SJCRH30 (cell line): Measurements from ENCODE around the gene ATP10A. TPM values are rescaled to one million over a fixed set of nuclear protein-coding genes. Genes with fewer than 3 reads are reported as not detected.

ENCODE experiments used
- DNase-seq, 2 experiments: peaks; one replicate each; pipeline ENCODE4 v3.0.0-alpha.2; 2015 to 2020
- H3K27ac ChIP-seq: fragments of 250-450 bp; sonication (Bioruptor Pico); 2 replicates; pipeline ENCODE4 v1.5.1; 2020; ENCODE audit warnings: mild to moderate bottlenecking, moderate library complexity
- H3K27me3 ChIP-seq: fragments of 250-450 bp; sonication (Bioruptor Pico); 2 replicates; pipeline ENCODE4 v1.5.1; 2020; ENCODE audit warnings: mild to moderate bottlenecking, moderate library complexity
- H3K36me3 ChIP-seq: fragments of 250-450 bp; sonication (Bioruptor Pico); 2 replicates; pipeline ENCODE4 v1.5.1; 2020; ENCODE audit warnings: mild to moderate bottlenecking, moderate library complexity
- H3K4me1 ChIP-seq: fragments of 250-450 bp; sonication (Bioruptor Pico); 2 replicates; pipeline ENCODE4 v1.5.1; 2020; ENCODE audit warnings: mild to moderate bottlenecking, moderate library complexity
- H3K4me3 ChIP-seq: fragments of 250-450 bp; sonication (Bioruptor Pico); 2 replicates; pipeline ENCODE4 v1.5.1; 2020; ENCODE audit warnings: mild to moderate bottlenecking, moderate library complexity
- H3K9me3 ChIP-seq: fragments of 250-450 bp; sonication (Bioruptor Pico); replicated peaks from 2 replicates; pipeline ENCODE4 v1.5.1; 2020; ENCODE audit warnings: mild to moderate bottlenecking, moderate library complexity
- total RNA-seq: library from RNA; depleted of rRNA; stranded (reverse); fragments of >200 nt; shearing (Covaris generic); gene quantifications from 2 replicates; pipeline ENCODE4 v1.2.3, GENCODE V29; 2014

Gene ATP10A
- total RNA-seq, 1 experiment from 2014 or later: 1.5 TPM

- Histone ChIP-seq H3K27me3 (no peaks in the 10 kb centered on the region), H3K4me1 (peaks cover 44% of the 10 kb centered on the region), H3K9me3 (no peaks in the 10 kb centered on the region), H3K36me3 (no peaks in the 10 kb centered on the region), H3K4me3 (no peak overlapping the region), H3K27ac (no peak overlapping the region)
- DNase-seq: no peak
Observed at GRCh38 chr15:25735550-25736384, 127.4 kb downstream of the ATP10A start.

- no peaks in the 10 kb centered on the region for H3K27me3 ChIP-seq
- no peak overlapping the region for H3K27ac ChIP-seq
- H3K9me3 ChIP-seq: no peaks in the 10 kb centered on the region
- no peaks in the 10 kb centered on the region for H3K36me3 ChIP-seq
- DNase-seq: no peak
- no peak overlapping the region for H3K4me3 ChIP-seq
- peaks cover 36% of the 10 kb centered on the region for H3K4me1 ChIP-seq
Observed at GRCh38 chr15:25734680-25735355, 128.3 kb downstream of the ATP10A start.

- Histone ChIP-seq H3K9me3 (no peaks in the 10 kb centered on the region), H3K27me3 (no peaks in the 10 kb centered on the region), H3K36me3 (no peaks in the 10 kb centered on the region), H3K4me3 (no peak overlapping the region), H3K4me1 (peaks cover 31% of the 10 kb centered on the region), H3K27ac (no peak overlapping the region)
- no peak for DNase-seq
Observed at GRCh38 chr15:25733856-25734679, 129.1 kb downstream of the ATP10A start.

GRCh38 chr15:25733036-25733855, 129.9 kb downstream of the ATP10A start:
- no peak for DNase-seq

GRCh38 chr15:25732191-25732590, 130.9 kb downstream of the ATP10A start:
- no peaks in the 10 kb centered on the region for H3K9me3 ChIP-seq
- no peak overlapping the region for H3K4me3 ChIP-seq
- no peak overlapping the region for H3K27ac ChIP-seq
- DNase-seq: no peak
- H3K27me3 ChIP-seq: no peaks in the 10 kb centered on the region
- H3K4me1 ChIP-seq: peaks cover 22% of the 10 kb centered on the region
- no peaks in the 10 kb centered on the region for H3K36me3 ChIP-seq

More at GRCh38 chr15:25733036-25733855, 129.9 kb downstream of the ATP10A start:
- H3K36me3 ChIP-seq: no peaks in the 10 kb centered on the region
- peaks cover 30% of the 10 kb centered on the region for H3K4me1 ChIP-seq
- H3K9me3 ChIP-seq: no peaks in the 10 kb centered on the region
- H3K4me3 ChIP-seq: no peak overlapping the region
- no peak overlapping the region for H3K27ac ChIP-seq
- H3K27me3 ChIP-seq: no peaks in the 10 kb centered on the region

GRCh38 chr15:25731411-25731810, 131.7 kb downstream of the ATP10A start:
- no peak overlapping the region for H3K27ac ChIP-seq
- peaks cover 14% of the 10 kb centered on the region for H3K4me1 ChIP-seq
- no peaks in the 10 kb centered on the region for H3K27me3 ChIP-seq
- H3K4me3 ChIP-seq: no peak overlapping the region
- DNase-seq: peak; percentile 55 to 61
- H3K9me3 ChIP-seq: no peaks in the 10 kb centered on the region
- H3K36me3 ChIP-seq: no peaks in the 10 kb centered on the region

GRCh38 chr15:25730918-25731317, 132.2 kb downstream of the ATP10A start:
- Histone ChIP-seq H3K4me1 (peaks cover 10% of the 10 kb centered on the region), H3K27me3 (no peaks in the 10 kb centered on the region), H3K9me3 (no peaks in the 10 kb centered on the region), H3K36me3 (no peaks in the 10 kb centered on the region), H3K27ac (no peak overlapping the region), H3K4me3 (no peak overlapping the region)
- DNase-seq: no peak

- Histone ChIP-seq H3K4me1 (peaks cover 10% of the 10 kb centered on the region), H3K36me3 (no peaks in the 10 kb centered on the region), H3K9me3 (no peaks in the 10 kb centered on the region), H3K27ac (no peak overlapping the region), H3K27me3 (no peaks in the 10 kb centered on the region), H3K4me3 (no peak overlapping the region)
- DNase-seq: no peak
Observed at GRCh38 chr15:25728816-25729215, 134.3 kb downstream of the ATP10A start.

GRCh38 chr15:25727867-25728600, 135.1 kb downstream of the ATP10A start:
- Histone ChIP-seq H3K4me1 (peaks cover 10% of the 10 kb centered on the region), H3K36me3 (no peaks in the 10 kb centered on the region), H3K9me3 (no peaks in the 10 kb centered on the region), H3K27ac (no peak overlapping the region), H3K27me3 (no peaks in the 10 kb centered on the region), H3K4me3 (no peak overlapping the region)
- DNase-seq: no peak

- Histone ChIP-seq H3K27me3 (no peaks in the 10 kb centered on the region), H3K4me1 (peaks cover 10% of the 10 kb centered on the region), H3K9me3 (no peaks in the 10 kb centered on the region), H3K4me3 (no peak overlapping the region), H3K27ac (no peak overlapping the region), H3K36me3 (no peaks in the 10 kb centered on the region)
- no peak for DNase-seq
Observed at GRCh38 chr15:25727116-25727515, 136.0 kb downstream of the ATP10A start.

GRCh38 chr15:25725758-25726157, 137.4 kb downstream of the ATP10A start:
- Histone ChIP-seq H3K36me3 (no peaks in the 10 kb centered on the region), H3K27me3 (no peaks in the 10 kb centered on the region), H3K27ac (no peak overlapping the region), H3K9me3 (no peaks in the 10 kb centered on the region), H3K4me1 (no peaks in the 10 kb centered on the region), H3K4me3 (no peak overlapping the region)
- DNase-seq: no peak

GRCh38 chr15:25724899-25725298, 138.2 kb downstream of the ATP10A start:
- no peak overlapping the region for H3K4me3 ChIP-seq
- H3K4me1 ChIP-seq: no peaks in the 10 kb centered on the region
- DNase-seq: no peak
- no peaks in the 10 kb centered on the region for H3K36me3 ChIP-seq
- no peaks in the 10 kb centered on the region for H3K27me3 ChIP-seq
- H3K27ac ChIP-seq: no peak overlapping the region
- H3K9me3 ChIP-seq: no peaks in the 10 kb centered on the region

GRCh38 chr15:25721605-25721955, 141.5 kb downstream of the ATP10A start:
- Histone ChIP-seq H3K9me3 (no peaks in the 10 kb centered on the region), H3K36me3 (no peaks in the 10 kb centered on the region), H3K27ac (no peak overlapping the region), H3K4me3 (no peak overlapping the region), H3K4me1 (no peaks in the 10 kb centered on the region), H3K27me3 (no peaks in the 10 kb centered on the region)
- DNase-seq: no peak
